Fibroblast of villous mesenchyme (primary cell): ENCODE data around the gene MLXIPL. TPM values are rescaled to one million over a fixed set of nuclear protein-coding genes. Genes with fewer than 3 reads are reported as not detected.
"Not testable (repeated sequence)": the region's sequence is repeated elsewhere in the genome, so short reads cannot be mapped to it uniquely, and the experiment has no call there.

Experiments used
- DNase-seq: peaks from one replicate; pipeline ENCODE4 v3.0.0-alpha.2; 2010; ENCODE audit warnings: low read depth
- H3K4me3 ChIP-seq: 2 replicates; pipeline ENCODE4 v1.5.1; 2011; ENCODE audit warnings: low read depth, mild to moderate bottlenecking, low read length
- total RNA-seq: library from RNA; depleted of rRNA; stranded (reverse); fragments of >200 nt; gene quantifications from 2 replicates; pipeline ENCODE4 v1.2.3, GENCODE V29; 2012
- TF ChIP-seq, protein P1 (sequence below): IDR thresholded peaks from 2 replicates; pipeline ENCODE4 v1.5.1; 2012; ENCODE audit warnings: low read depth, mild to moderate bottlenecking, low read length; ENCODE audit not compliant: insufficient read depth

The MLXIPL gene
- total RNA-seq, 1 donor = not detected

DNA sequence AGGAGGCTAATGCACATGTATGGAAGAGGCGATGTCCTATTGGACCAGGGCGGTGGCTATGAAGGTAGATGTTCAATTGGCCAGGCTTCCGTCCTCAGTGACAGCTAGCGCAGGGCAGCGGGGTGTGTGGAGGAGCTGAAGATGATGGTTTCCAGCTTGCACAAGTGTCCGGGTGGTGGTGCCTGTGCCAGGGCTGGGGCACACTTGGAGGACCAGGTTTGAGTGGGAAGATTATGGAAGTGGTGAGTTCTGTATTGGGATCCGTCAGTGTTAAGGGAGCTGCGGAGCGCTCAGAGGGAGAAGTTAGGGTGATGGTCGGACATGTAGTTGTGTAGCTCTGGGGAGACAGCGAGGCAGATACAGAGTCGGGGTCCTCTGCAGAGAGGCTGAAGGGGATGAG lies 37.4 kb downstream of the MLXIPL start:
- no peak for DNase-seq
- no peak overlapping the region for H3K4me3 ChIP-seq
- TF ChIP-seq, protein P1, sequence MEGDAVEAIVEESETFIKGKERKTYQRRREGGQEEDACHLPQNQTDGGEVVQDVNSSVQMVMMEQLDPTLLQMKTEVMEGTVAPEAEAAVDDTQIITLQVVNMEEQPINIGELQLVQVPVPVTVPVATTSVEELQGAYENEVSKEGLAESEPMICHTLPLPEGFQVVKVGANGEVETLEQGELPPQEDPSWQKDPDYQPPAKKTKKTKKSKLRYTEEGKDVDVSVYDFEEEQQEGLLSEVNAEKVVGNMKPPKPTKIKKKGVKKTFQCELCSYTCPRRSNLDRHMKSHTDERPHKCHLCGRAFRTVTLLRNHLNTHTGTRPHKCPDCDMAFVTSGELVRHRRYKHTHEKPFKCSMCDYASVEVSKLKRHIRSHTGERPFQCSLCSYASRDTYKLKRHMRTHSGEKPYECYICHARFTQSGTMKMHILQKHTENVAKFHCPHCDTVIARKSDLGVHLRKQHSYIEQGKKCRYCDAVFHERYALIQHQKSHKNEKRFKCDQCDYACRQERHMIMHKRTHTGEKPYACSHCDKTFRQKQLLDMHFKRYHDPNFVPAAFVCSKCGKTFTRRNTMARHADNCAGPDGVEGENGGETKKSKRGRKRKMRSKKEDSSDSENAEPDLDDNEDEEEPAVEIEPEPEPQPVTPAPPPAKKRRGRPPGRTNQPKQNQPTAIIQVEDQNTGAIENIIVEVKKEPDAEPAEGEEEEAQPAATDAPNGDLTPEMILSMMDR = no peak

DNA sequence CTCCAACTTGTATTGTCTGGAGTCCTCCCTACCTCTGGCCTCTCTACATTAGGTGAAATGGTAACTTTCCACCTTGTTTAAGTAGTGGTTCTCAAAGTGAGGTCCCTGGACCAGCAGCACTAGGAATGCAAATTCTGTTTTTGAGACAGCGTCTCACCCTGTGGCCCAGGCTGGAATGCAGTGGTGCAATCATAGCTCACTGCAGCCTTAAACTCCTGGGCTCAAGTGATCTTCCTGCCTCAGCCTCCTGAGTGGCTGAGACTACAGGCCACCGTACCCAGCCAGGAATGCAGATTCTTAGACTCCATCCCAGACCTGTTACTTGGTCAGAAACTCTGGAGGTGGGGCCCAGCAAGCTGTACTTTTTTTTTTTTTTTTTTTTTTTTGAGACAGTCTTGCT lies 39.1 kb downstream of the MLXIPL start:
- peak; percentile 31 for DNase-seq
- no peak overlapping the region for H3K4me3 ChIP-seq
- TF ChIP-seq, protein P1 = no peak

DNA sequence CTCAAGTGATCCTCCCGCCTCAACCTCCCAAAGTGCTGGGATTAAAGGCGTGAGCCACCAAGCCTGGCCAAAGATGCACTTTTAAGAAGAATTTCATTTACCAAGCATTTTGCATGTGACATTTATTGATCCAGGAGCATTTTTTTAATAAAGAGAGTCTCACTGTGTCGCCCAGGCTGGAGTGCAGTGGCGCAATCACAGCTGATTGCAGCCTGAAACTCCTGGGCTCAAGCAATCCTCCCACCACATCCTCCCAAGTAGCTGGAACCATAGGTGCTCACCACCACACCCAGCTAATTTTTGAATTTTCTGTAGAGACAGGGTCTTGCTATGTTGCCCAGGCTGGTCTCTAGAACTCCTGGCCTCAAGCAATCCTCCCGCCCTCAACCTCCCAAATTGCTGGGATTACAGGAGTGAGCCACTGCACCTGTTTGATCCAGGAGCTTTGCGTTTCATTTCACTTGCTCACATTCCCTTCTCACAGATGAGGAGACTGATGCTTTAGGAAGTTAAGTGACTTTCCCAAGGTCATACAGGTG lies 41.6 kb downstream of the MLXIPL start:
- H3K4me3 ChIP-seq = no peak overlapping the region
- no peak for DNase-seq
- TF ChIP-seq, protein P1 = no peak

DNA sequence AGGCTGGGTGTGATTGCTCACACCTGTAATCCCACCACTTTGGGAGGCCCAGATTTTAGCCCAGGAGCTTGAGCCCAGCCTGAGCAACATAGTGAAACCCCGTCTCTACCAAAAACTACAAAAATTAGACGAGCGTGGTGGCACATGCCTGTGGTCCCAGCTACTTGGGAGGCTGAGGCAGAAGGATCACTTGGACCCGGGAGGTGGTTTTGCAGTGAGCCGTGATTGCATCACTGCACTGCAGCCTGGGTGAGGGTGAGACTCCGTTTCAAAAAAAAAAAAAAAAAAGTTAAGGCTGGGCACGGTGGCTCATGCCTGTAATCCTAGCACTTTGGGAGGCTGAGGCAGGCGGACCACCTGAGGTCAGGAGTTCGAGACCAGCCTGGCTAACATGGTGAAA lies 43.3 kb downstream of the MLXIPL start:
- H3K4me3 ChIP-seq, DNase-seq: not testable (repeated sequence)

DNA sequence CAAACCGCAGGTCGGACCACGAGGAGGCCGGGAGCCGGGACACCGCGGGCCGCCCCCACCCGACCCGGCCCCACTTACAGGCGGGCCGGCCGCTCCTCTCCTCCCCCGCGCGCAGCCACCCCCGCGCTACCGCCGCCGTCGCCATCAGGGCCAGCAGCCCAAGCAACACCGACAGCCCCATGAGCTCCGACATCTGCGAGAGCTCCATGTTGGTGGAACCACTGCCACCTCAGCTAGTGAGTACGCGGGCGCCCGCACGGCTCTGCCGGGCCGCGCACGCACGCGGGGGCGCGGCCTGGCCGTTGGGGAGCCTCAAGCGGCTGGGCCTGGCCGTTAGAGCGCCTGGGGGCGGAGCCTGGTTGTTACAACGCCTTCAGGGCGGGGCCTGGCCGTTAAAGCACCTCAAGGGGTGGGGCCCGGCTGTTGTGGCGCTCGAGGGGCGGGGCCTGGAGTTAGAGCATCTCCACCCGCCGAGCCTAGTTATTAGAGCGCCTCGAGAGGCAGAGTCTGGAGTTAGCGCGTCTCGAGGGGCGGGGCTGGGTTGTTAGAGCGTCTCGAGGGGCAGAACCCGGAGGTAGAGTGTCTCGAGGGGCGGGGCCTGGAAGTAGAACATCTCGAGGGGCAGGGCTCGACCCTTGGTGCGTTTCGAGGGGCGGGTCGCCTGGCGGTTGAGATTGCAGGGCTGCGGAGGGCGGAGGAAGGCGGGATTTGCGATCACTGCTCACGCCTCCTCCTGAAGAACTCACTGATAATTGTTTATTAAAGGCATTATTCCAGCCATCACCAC lies 45.8 kb downstream of the MLXIPL start, which contains the start of gene TBL2:
TSS of gene TBL2 (minus strand) at position 238 of the 787 bp plus-strand sequence. CDS start at position 208, 30 bp downstream.
- TF ChIP-seq, protein P1 = peak; percentile 26
- peak; percentile 99 for DNase-seq

DNA sequence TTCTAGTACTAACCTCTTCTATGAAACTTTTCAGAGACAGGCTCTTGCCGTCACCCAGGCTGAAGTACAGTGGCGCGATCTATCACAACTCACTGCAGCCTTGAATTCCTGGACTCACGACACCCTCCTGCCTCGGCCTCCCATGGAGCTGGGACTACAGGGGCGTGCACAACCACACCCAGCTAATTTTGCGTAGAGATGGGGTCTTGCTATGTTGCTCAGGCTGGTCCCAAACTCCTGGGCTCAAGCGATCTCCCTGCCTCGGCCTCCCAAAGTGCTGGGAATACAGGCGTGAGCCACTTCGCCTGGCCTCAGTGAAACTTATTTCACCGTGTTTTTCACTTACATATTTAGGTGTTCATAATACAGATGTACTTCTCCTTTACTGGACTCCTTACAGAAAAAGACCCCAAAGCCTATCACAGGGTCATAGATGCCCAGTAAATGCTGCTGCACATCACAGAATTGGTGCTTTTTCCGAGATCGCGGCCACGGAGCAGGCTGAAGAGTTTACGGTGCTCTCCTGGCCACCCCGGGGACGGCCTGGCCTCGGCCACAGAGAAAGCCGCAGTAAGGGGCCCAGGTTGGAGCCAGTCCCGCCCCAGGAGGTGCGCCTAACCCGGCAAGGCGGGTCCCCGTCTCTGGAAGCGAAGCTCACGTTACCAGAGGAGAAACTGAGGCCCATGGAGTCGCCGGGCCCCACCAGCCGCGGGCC lies 46.5 kb downstream of the MLXIPL start:
- peak overlapping the region; percentile 68 for H3K4me3 ChIP-seq
- DNase-seq = peak; percentile 28
- TF ChIP-seq, protein P1 = no peak

More for the DNA sequence above, 45.8 kb downstream of the MLXIPL start, which contains the start of gene TBL2:
- peak within 1 kb of the TSS; percentile 68 for H3K4me3 ChIP-seq

DNA sequence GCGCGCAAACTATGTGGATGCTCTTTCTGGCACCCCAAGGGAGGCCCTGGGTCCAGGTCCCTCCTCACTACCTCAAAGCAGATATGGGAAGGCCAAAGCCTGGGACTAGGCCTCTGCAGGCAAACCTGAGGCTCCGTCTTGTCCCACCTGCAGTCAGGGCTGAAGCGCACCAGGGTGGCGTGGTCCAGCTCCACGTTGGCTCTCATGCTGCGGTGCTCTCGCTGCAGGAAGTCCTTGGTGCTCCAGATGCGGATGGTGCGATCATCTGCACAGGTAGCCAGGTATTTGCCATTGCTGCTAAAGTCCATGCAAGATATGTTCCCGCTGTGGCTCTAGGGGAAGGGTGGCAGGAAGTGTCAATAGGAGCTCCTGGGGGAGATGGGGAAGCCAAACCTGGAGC lies 50.5 kb downstream of the MLXIPL start:
- H3K4me3 ChIP-seq = no peak overlapping the region
- TF ChIP-seq, protein P1 = no peak
- DNase-seq = no peak
